ENCODE data around the gene PGAP2. TPM values are rescaled to one million over a fixed set of nuclear protein-coding genes. Genes with fewer than 3 reads are reported as not detected.
A peak's percentile ranks its signal among the peaks of the same experiment; 100 is the strongest.

The PGAP2 gene
- total and polyA plus RNA-seq, 2 of the 13 experiments (the other 11 are each of a cell fraction or from before 2014, with no cell fraction given) = 21.5 to 47.8 TPM

DNA sequence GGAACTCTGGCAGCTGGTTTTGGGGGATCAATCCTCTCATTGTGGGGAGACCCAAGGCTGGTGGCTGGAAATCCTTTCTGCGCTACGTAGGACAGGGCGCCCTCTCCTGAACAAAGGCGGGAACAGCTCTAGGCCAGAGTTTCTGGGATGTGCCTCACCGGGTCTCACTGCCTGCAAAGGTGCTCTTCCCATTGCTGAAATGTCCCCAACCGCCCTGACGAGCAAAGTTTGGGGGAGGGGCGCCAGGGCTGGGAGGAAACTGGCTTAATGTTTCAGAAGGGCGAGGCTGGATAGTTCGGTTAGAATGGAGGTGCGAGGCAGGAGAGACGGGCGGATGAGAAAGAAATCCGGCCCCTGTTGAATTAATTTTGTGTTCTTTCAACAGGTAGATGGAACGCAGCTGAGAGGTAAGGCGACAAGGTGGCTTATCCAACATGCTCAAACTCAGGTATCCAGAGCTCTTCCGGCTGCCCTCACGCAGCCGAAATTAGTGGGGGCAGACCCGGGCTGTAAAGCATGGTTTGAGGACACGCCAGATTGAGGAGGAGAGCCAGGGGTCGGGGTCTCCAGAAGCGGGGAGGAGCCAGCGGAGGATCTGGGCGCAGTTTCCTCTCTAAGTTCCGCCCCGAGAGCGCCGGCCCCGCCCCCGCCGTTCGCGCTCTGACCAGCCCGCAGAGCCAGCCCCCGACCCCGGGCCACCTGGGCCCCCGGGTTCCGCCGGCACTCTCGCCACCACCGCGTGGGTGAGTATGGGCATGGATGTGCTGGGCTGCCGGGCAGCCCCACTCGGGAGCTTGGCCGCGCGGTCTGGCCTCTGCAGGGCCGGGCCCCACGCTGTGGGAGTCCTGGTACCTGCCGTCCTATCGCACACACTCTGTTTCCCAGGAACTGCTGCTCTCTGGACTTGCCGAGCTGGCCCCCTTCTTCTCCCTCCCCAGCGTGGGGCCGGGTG is at the start of gene PGAP2 (continued):
- TF ChIP-seq, protein P1, sequence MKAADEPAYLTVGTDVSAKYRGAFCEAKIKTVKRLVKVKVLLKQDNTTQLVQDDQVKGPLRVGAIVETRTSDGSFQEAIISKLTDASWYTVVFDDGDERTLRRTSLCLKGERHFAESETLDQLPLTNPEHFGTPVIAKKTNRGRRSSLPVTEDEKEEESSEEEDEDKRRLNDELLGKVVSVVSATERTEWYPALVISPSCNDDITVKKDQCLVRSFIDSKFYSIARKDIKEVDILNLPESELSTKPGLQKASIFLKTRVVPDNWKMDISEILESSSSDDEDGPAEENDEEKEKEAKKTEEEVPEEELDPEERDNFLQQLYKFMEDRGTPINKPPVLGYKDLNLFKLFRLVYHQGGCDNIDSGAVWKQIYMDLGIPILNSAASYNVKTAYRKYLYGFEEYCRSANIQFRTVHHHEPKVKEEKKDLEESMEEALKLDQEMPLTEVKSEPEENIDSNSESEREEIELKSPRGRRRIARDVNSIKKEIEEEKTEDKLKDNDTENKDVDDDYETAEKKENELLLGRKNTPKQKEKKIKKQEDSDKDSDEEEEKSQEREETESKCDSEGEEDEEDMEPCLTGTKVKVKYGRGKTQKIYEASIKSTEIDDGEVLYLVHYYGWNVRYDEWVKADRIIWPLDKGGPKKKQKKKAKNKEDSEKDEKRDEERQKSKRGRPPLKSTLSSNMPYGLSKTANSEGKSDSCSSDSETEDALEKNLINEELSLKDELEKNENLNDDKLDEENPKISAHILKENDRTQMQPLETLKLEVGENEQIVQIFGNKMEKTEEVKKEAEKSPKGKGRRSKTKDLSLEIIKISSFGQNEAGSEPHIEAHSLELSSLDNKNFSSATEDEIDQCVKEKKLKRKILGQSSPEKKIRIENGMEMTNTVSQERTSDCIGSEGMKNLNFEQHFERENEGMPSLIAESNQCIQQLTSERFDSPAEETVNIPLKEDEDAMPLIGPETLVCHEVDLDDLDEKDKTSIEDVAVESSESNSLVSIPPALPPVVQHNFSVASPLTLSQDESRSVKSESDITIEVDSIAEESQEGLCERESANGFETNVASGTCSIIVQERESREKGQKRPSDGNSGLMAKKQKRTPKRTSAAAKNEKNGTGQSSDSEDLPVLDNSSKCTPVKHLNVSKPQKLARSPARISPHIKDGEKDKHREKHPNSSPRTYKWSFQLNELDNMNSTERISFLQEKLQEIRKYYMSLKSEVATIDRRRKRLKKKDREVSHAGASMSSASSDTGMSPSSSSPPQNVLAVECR (CRISPR knock-in tag; IDR thresholded peaks at IDR 0.05; ENCODE audit: borderline replicate concordance) = no peak; the same call in 1 of the 2 replicates
- TF ChIP-seq SMAD3 (CRISPR knock-in tag; IDR thresholded peaks at IDR 0.05) = 0 out of 2 replicates have a peak, but pooled peaks have one; percentile 25
- TF ChIP-seq, protein P2, sequence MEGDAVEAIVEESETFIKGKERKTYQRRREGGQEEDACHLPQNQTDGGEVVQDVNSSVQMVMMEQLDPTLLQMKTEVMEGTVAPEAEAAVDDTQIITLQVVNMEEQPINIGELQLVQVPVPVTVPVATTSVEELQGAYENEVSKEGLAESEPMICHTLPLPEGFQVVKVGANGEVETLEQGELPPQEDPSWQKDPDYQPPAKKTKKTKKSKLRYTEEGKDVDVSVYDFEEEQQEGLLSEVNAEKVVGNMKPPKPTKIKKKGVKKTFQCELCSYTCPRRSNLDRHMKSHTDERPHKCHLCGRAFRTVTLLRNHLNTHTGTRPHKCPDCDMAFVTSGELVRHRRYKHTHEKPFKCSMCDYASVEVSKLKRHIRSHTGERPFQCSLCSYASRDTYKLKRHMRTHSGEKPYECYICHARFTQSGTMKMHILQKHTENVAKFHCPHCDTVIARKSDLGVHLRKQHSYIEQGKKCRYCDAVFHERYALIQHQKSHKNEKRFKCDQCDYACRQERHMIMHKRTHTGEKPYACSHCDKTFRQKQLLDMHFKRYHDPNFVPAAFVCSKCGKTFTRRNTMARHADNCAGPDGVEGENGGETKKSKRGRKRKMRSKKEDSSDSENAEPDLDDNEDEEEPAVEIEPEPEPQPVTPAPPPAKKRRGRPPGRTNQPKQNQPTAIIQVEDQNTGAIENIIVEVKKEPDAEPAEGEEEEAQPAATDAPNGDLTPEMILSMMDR (CRISPR knock-in tag; IDR thresholded peaks at IDR 0.05) = peak; percentile 86
- peak; percentile 59; the same call in 1 of the 2 replicates for TF ChIP-seq PHF21A (CRISPR knock-in tag; IDR thresholded peaks at IDR 0.05)
- 0 out of 2 replicates have a peak, but pooled peaks have one; percentile 22 for TF ChIP-seq KLF6 (CRISPR knock-in tag; IDR thresholded peaks at IDR 0.05)
- no peak for TF ChIP-seq ZNF570 (CRISPR knock-in tag; IDR thresholded peaks at IDR 0.05; ENCODE audit: borderline replicate concordance)
- TF ChIP-seq EHMT2 (IDR thresholded peaks at IDR 0.05; ENCODE audit: borderline replicate concordance, low read depth, low read length) = no peak
- TF ChIP-seq, protein P3, sequence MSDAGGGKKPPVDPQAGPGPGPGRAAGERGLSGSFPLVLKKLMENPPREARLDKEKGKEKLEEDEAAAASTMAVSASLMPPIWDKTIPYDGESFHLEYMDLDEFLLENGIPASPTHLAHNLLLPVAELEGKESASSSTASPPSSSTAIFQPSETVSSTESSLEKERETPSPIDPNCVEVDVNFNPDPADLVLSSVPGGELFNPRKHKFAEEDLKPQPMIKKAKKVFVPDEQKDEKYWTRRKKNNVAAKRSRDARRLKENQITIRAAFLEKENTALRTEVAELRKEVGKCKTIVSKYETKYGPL (CRISPR knock-in tag; IDR thresholded peaks at IDR 0.05) = no peak
- no peak for TF ChIP-seq ZNF383 (CRISPR knock-in tag; IDR thresholded peaks at IDR 0.05; ENCODE audit: borderline replicate concordance)
- peak; percentile 33; the same call in 1 of the 2 replicates for TF ChIP-seq FOSL2 (CRISPR knock-in tag; IDR thresholded peaks at IDR 0.05)
- TF ChIP-seq, protein P4, sequence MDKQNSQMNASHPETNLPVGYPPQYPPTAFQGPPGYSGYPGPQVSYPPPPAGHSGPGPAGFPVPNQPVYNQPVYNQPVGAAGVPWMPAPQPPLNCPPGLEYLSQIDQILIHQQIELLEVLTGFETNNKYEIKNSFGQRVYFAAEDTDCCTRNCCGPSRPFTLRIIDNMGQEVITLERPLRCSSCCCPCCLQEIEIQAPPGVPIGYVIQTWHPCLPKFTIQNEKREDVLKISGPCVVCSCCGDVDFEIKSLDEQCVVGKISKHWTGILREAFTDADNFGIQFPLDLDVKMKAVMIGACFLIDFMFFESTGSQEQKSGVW (CRISPR knock-in tag; IDR thresholded peaks at IDR 0.05; ENCODE audit: borderline replicate concordance) = no peak
- TF ChIP-seq PITX1 (CRISPR knock-in tag; IDR thresholded peaks at IDR 0.05) = no peak
- TF ChIP-seq ZNF773 (CRISPR knock-in tag; IDR thresholded peaks at IDR 0.05; ENCODE audit: borderline replicate concordance) = peak; percentile 27; the same call in 1 of the 2 replicates
- TF ChIP-seq ZNF577 (CRISPR knock-in tag; IDR thresholded peaks at IDR 0.05; ENCODE audit: borderline replicate concordance, low read depth) = no peak
- TF ChIP-seq HNF4A (CRISPR knock-in tag; IDR thresholded peaks at IDR 0.05) = 0 out of 2 replicates have a peak, but pooled peaks have one; percentile 13
- no peak for TF ChIP-seq LCORL (IDR thresholded peaks at IDR 0.05)
- 0 out of 2 replicates have a peak, but pooled peaks have one; percentile 12 for TF ChIP-seq LCORL (CRISPR knock-in tag; IDR thresholded peaks at IDR 0.05)
- no peak for TF ChIP-seq ZFP36L1 (CRISPR knock-in tag; IDR thresholded peaks at IDR 0.05)
- TF ChIP-seq CENPX (CRISPR knock-in tag; IDR thresholded peaks at IDR 0.05) = no peak
- no peak for TF ChIP-seq ZNF572 (CRISPR knock-in tag; IDR thresholded peaks at IDR 0.05)

Data from HepG2 (cell line).